PFSK-1 (cell line): ENCODE results near the gene ZGRF1.

Source experiments
- FOXP2 ChIP-seq: optimal IDR thresholded peaks from 2 replicates; pipeline ENCODE3; 2011; ENCODE audit warnings: borderline replicate concordance, control low read depth, inconsistent platforms; ENCODE audit not compliant: insufficient read depth; ENCODE audit errors: extremely low read length, extremely low read depth
- POLR2AphosphoS5 ChIP-seq: IDR thresholded peaks from 2 replicates; pipeline ENCODE4 v1.6.1; 2012; ENCODE audit warnings: low read depth, mild to moderate bottlenecking, control low read depth, low read length, moderate library complexity
- REST ChIP-seq, 2 experiments: IDR thresholded peaks; 2 replicates each; pipeline versions ENCODE4 v1.6.1 to v1.8.0; 2011 to 2012; ENCODE audit warnings: low read depth in 2 of 2, low read length in 2 of 2, control low read depth in 1 of 2, inconsistent platforms in 1 of 2, mild to moderate bottlenecking in 1 of 2, moderate library complexity in 1 of 2; ENCODE audit not compliant: insufficient read depth in 1 of 2
- SIN3A ChIP-seq: IDR thresholded peaks from 2 replicates; pipeline ENCODE4 v1.6.1; 2012; ENCODE audit warnings: mild to moderate bottlenecking, low read length, moderate library complexity, borderline replicate concordance; ENCODE audit not compliant: insufficient read depth
- TAF1 ChIP-seq: IDR thresholded peaks from 2 replicates; pipeline ENCODE4 v1.6.1; 2012; ENCODE audit warnings: low read length, control low read depth, borderline replicate concordance; ENCODE audit not compliant: insufficient read depth

ZGRF1 gene

GRCh38 chr4:112515198-112516065 is 121.3 kb downstream of the ZGRF1 start:
- no peak for TF ChIP-seq REST (IDR thresholded peaks at IDR 0.05; ENCODE audit: insufficient read depth in 1 of 2, low read depth in 2 of 2, low read length in 2 of 2)
- no peak for TF ChIP-seq FOXP2
- no peak for TF ChIP-seq SIN3A
- TF ChIP-seq POLR2AphosphoS5 = no peak
- no peak for TF ChIP-seq TAF1

- no peak for TF ChIP-seq FOXP2
- no peak for TF ChIP-seq POLR2AphosphoS5
- TF ChIP-seq REST (IDR thresholded peaks at IDR 0.05; ENCODE audit: insufficient read depth in 1 of 2, low read depth in 2 of 2, low read length in 2 of 2) = no peak
- no peak for TF ChIP-seq TAF1
- TF ChIP-seq SIN3A = no peak
Measured at GRCh38 chr4:112514647-112515197, 122.0 kb downstream of the ZGRF1 start.

- TF ChIP-seq FOXP2 (no peak), REST (IDR thresholded peaks at IDR 0.05; ENCODE audit: insufficient read depth in 1 of 2, low read depth in 2 of 2, low read length in 2 of 2) (no peak), TAF1 (no peak), SIN3A (no peak), POLR2AphosphoS5 (no peak)
Measured at GRCh38 chr4:112513971-112514646, 122.6 kb downstream of the ZGRF1 start.

GRCh38 chr4:112511803-112512118 is 124.9 kb downstream of the ZGRF1 start:
- TF ChIP-seq FOXP2 (no peak), SIN3A (no peak), REST (IDR thresholded peaks at IDR 0.05; ENCODE audit: insufficient read depth in 1 of 2, low read depth in 2 of 2, low read length in 2 of 2) (no peak), POLR2AphosphoS5 (no peak), TAF1 (no peak)
